ENCODE data around the gene SGMS1. TPM values are rescaled to one million over a fixed set of nuclear protein-coding genes. Genes with fewer than 3 reads are reported as not detected.

Gene SGMS1
- polyA plus RNA-seq, 1 experiment, result 21.1 TPM

GRCh38 chr10:50385624-50386023 is 238.1 kb downstream of the SGMS1 start:
- H3K4me3 ChIP-seq (ENCODE audit: low read depth, low read length), result no peak overlapping the region
- POLR2A ChIA-PET, result no interaction called here
- H3K36me3 ChIP-seq (ENCODE audit: control insufficient read depth, insufficient read depth, low read length), result no peaks in the 10 kb centered on the region
- CTCF ChIA-PET, result interaction anchor here (1.2 kb wide), 1 partner anchor 18 kb away, joined by 4 read pairs; no protein-coding TSS in a partner anchor
- no peak for DNase-seq (ENCODE audit: low read depth)
- no peaks in the 10 kb centered on the region for H3K27me3 ChIP-seq (ENCODE audit: control insufficient read depth, insufficient read depth, low read length)
- TF ChIP-seq CTCF (IDR thresholded peaks at IDR 0.05; ENCODE audit: insufficient read depth, low read depth, low read length), result no peak

- POLR2A ChIA-PET, result no interaction called here
- H3K36me3 ChIP-seq (ENCODE audit: control insufficient read depth, insufficient read depth, low read length), result no peaks in the 10 kb centered on the region
- CTCF ChIA-PET, result interaction anchor here (0.8 to 1.2 kb wide), 2 partner anchors 17 to 53 kb away, joined by 3 to 4 read pairs; no protein-coding TSS in a partner anchor
- H3K4me3 ChIP-seq (ENCODE audit: low read depth, low read length), result no peak overlapping the region
- no peak for DNase-seq (ENCODE audit: low read depth)
- TF ChIP-seq CTCF (IDR thresholded peaks at IDR 0.05; ENCODE audit: insufficient read depth, low read depth, low read length), result no peak
- H3K27me3 ChIP-seq (ENCODE audit: control insufficient read depth, insufficient read depth, low read length), result no peaks in the 10 kb centered on the region
These were observed 238.9 kb downstream of the SGMS1 start for GRCh38 chr10:50384898-50385297.

- ChIA-PET CTCF (interaction anchor here (0.8 kb wide), 1 partner anchor 53 kb away, joined by 3 read pairs; no protein-coding TSS in a partner anchor), POLR2A (no interaction called here)
- Histone ChIP-seq H3K36me3 (ENCODE audit: control insufficient read depth, insufficient read depth, low read length) (no peaks in the 10 kb centered on the region), H3K27me3 (ENCODE audit: control insufficient read depth, insufficient read depth, low read length) (no peaks in the 10 kb centered on the region), H3K4me3 (ENCODE audit: low read depth, low read length) (no peak overlapping the region)
- TF ChIP-seq CTCF (IDR thresholded peaks at IDR 0.05; ENCODE audit: insufficient read depth, low read depth, low read length), result no peak
- DNase-seq (ENCODE audit: low read depth), result no peak
These were observed 239.5 kb downstream of the SGMS1 start for GRCh38 chr10:50384238-50384637.

- ChIA-PET CTCF (interaction anchor here (1.1 to 3.9 kb wide), 3 partner anchors 11 to 15 kb away, joined by 4 to 10 read pairs (median 4); no protein-coding TSS in a partner anchor), POLR2A (no interaction called here)
- H3K36me3 ChIP-seq (ENCODE audit: control insufficient read depth, insufficient read depth, low read length), result no peaks in the 10 kb centered on the region
- TF ChIP-seq CTCF (IDR thresholded peaks at IDR 0.05; ENCODE audit: insufficient read depth, low read depth, low read length), result no peak
- H3K4me3 ChIP-seq (ENCODE audit: low read depth, low read length), result no peak overlapping the region
- no peak for DNase-seq (ENCODE audit: low read depth)
- no peaks in the 10 kb centered on the region for H3K27me3 ChIP-seq (ENCODE audit: control insufficient read depth, insufficient read depth, low read length)
These were observed 241.2 kb downstream of the SGMS1 start for GRCh38 chr10:50382576-50383023.

- ChIA-PET CTCF (interaction anchor here (1.2 to 3.9 kb wide), 3 partner anchors 12 to 241 kb away, joined by 3 to 10 read pairs (median 4); no protein-coding TSS in a partner anchor), POLR2A (no interaction called here)
- no peak for DNase-seq (ENCODE audit: low read depth)
- Histone ChIP-seq H3K36me3 (ENCODE audit: control insufficient read depth, insufficient read depth, low read length) (no peaks in the 10 kb centered on the region), H3K4me3 (ENCODE audit: low read depth, low read length) (no peak overlapping the region), H3K27me3 (ENCODE audit: control insufficient read depth, insufficient read depth, low read length) (no peaks in the 10 kb centered on the region)
- no peak for TF ChIP-seq CTCF (IDR thresholded peaks at IDR 0.05; ENCODE audit: insufficient read depth, low read depth, low read length)
These were observed 242.1 kb downstream of the SGMS1 start for GRCh38 chr10:50381642-50382041.
